Measurements from ENCODE around the gene DCUN1D5. TPM values are rescaled to one million over a fixed set of nuclear protein-coding genes. Genes with fewer than 3 reads are reported as not detected.
"Not testable (repeated sequence)": the region's sequence is repeated elsewhere in the genome, so short reads cannot be mapped to it uniquely, and the experiment has no call there.

DCUN1D5 gene
- total RNA-seq, 4 donors from 2014 or later, result 37.0 to 48.9 (median 42.6) TPM

- Histone ChIP-seq H3K27ac (replicated peaks in 1 of 4) (no peak overlapping the region), H3K27me3 (no peaks in the 10 kb centered on the region), H3K36me3 (no peaks in the 10 kb centered on the region), H3K4me3 (no peak overlapping the region), H3K9me3 (no peaks in the 10 kb centered on the region), H3K4me1 (peaks cover 0 to 8% (median 0%) of the 10 kb centered on the region in 4 donors)
- TF ChIP-seq EP300 (IDR thresholded peaks at IDR 0.05) (no peak), CTCF (IDR thresholded peaks at IDR 0.05) (no peak), POLR2A (IDR thresholded peaks at IDR 0.05; ENCODE audit: low read depth) (no peak), POLR2AphosphoS5 (IDR thresholded peaks at IDR 0.05) (no peak)
- intact Hi-C loops (cut with DNase I), result no loop called here
- DNase-seq (ENCODE audit: extremely low spot score), result no peak
- 87% methylated on average over 2 of the region's 2 CpGs for WGBS
These were observed 60.1 kb downstream of the DCUN1D5 start for GRCh38 chr11:103031834-103032233.

GRCh38 chr11:103029401-103029800 lies 62.6 kb downstream of the DCUN1D5 start:
- Histone ChIP-seq H3K4me1 (no peaks in the 10 kb centered on the region), H3K9me3 (no peaks in the 10 kb centered on the region), H3K4me3 (no peak overlapping the region), H3K27ac (replicated peaks in 1 of 4) (no peak overlapping the region), H3K36me3 (no peaks in the 10 kb centered on the region), H3K27me3 (no peaks in the 10 kb centered on the region)
- intact Hi-C loops (cut with DNase I), result no loop called here
- no peak for DNase-seq (ENCODE audit: extremely low spot score)
- 41% methylated on average over 2 of the region's 2 CpGs for WGBS
- TF ChIP-seq POLR2AphosphoS5 (IDR thresholded peaks at IDR 0.05), result no peak
- no peak for TF ChIP-seq CTCF (IDR thresholded peaks at IDR 0.05)
- TF ChIP-seq EP300 (IDR thresholded peaks at IDR 0.05), result no peak
- no peak for TF ChIP-seq POLR2A (IDR thresholded peaks at IDR 0.05; ENCODE audit: low read depth)

GRCh38 chr11:103028304-103029020 lies 63.5 kb downstream of the DCUN1D5 start:
- DNase-seq (ENCODE audit: extremely low spot score); H3K4me3 ChIP-seq; H3K4me1 ChIP-seq; H3K9me3 ChIP-seq; intact Hi-C loops (cut with DNase I); H3K36me3 ChIP-seq; H3K27me3 ChIP-seq; H3K27ac ChIP-seq (replicated peaks in 1 of 4): not testable (repeated sequence)
- 76% methylated on average over 6 of the region's 7 CpGs for WGBS

GRCh38 chr11:103024086-103024485 lies 67.9 kb downstream of the DCUN1D5 start:
- H3K4me3 ChIP-seq, result no peak overlapping the region
- no peaks in the 10 kb centered on the region for H3K4me1 ChIP-seq
- peaks cover 0 to 10% (median 0%) of the 10 kb centered on the region in 4 donors for H3K9me3 ChIP-seq
- H3K27ac ChIP-seq (replicated peaks in 1 of 4), result no peak overlapping the region
- DNase-seq (ENCODE audit: extremely low spot score), result no peak
- intact Hi-C loops (cut with DNase I), result no loop called here
- WGBS, result 32% methylated on average over 3 of the region's 3 CpGs
- H3K27me3 ChIP-seq, result no peaks in the 10 kb centered on the region
- TF ChIP-seq POLR2AphosphoS5 (IDR thresholded peaks at IDR 0.05) (no peak), CTCF (IDR thresholded peaks at IDR 0.05) (no peak), POLR2A (IDR thresholded peaks at IDR 0.05; ENCODE audit: low read depth) (no peak), EP300 (IDR thresholded peaks at IDR 0.05) (no peak)
- no peaks in the 10 kb centered on the region for H3K36me3 ChIP-seq

GRCh38 chr11:103016031-103016430 lies 75.9 kb downstream of the DCUN1D5 start:
- no peak for DNase-seq (ENCODE audit: extremely low spot score)
- TF ChIP-seq CTCF (IDR thresholded peaks at IDR 0.05) (no peak), POLR2A (IDR thresholded peaks at IDR 0.05; ENCODE audit: low read depth) (no peak), POLR2AphosphoS5 (IDR thresholded peaks at IDR 0.05) (no peak), EP300 (IDR thresholded peaks at IDR 0.05) (no peak)
- Histone ChIP-seq H3K27me3 (no peaks in the 10 kb centered on the region), H3K27ac (replicated peaks in 1 of 4) (no peak overlapping the region), H3K36me3 (no peaks in the 10 kb centered on the region), H3K4me3 (no peak overlapping the region), H3K4me1 (no peaks in the 10 kb centered on the region), H3K9me3 (no peaks in the 10 kb centered on the region)
- 80% methylated on average over 1 of the region's 1 CpG for WGBS
- intact Hi-C loops (cut with DNase I), result no loop called here

Data from esophagus muscularis mucosa (tissue), 4 donors.